ENCODE results near the gene ZNF226.
"Not testable (repeated sequence)": the region's sequence is repeated elsewhere in the genome, so short reads cannot be mapped to it uniquely, and the experiment has no call there.

ZNF226 gene

GRCh38 chr19:44164673-44165512, at the start of gene ZNF226:
TSS of gene ZNF226 (plus strand) at chr19:44165100. CDS start at chr19:44170081, 4,981 bp downstream.
- peak; percentile 72 for DNase-seq

GRCh38 chr19:44121162-44121561, 43.7 kb upstream of the ZNF226 start:
- DNase-seq: not testable (repeated sequence)

- DNase-seq: no peak
Measured at GRCh38 chr19:44131955-44132354, 32.9 kb upstream of the ZNF226 start.

GRCh38 chr19:44141191-44142058, 23.5 kb upstream of the ZNF226 start, which contains the start of gene ZNF234:
TSS of gene ZNF234 (plus strand) at chr19:44141554. CDS start at chr19:44144633, 3,079 bp downstream.
- DNase-seq: peak; percentile 73

GRCh38 chr19:44142059-44142433, 22.9 kb upstream of the ZNF226 start:
- no peak for DNase-seq

GRCh38 chr19:44149776-44150175, 15.1 kb upstream of the ZNF226 start:
- DNase-seq: no peak

GRCh38 chr19:44151491-44151890, 13.4 kb upstream of the ZNF226 start:
- no peak for DNase-seq

- DNase-seq: no peak
Measured at GRCh38 chr19:44156475-44156874, 8.4 kb upstream of the ZNF226 start.

GRCh38 chr19:44163789-44164188, 1.1 kb upstream of the ZNF226 start:
- DNase-seq: no peak

- no peak for DNase-seq
Measured at GRCh38 chr19:44164327-44164672, 600 bp upstream of the ZNF226 start.

- not testable (repeated sequence) for DNase-seq
Measured at GRCh38 chr19:44170660-44171059, 5.8 kb downstream of the ZNF226 start.

GRCh38 chr19:44176590-44176989, 11.7 kb downstream of the ZNF226 start:
- no peak for DNase-seq

GRCh38 chr19:44180968-44181367, 16.1 kb downstream of the ZNF226 start:
- DNase-seq: no peak

- no peak for DNase-seq
Measured at GRCh38 chr19:44182145-44182544, 17.2 kb downstream of the ZNF226 start.

- DNase-seq: no peak
Measured at GRCh38 chr19:44190020-44190419, 25.1 kb downstream of the ZNF226 start.

- no peak for DNase-seq
Measured at GRCh38 chr19:44192127-44192526, 27.2 kb downstream of the ZNF226 start.

- DNase-seq: no peak
Measured at GRCh38 chr19:44196772-44197171, 31.9 kb downstream of the ZNF226 start.

- DNase-seq: no peak
Measured at GRCh38 chr19:44202470-44202869, 37.6 kb downstream of the ZNF226 start.

GRCh38 chr19:44202974-44203373, 38.1 kb downstream of the ZNF226 start:
- DNase-seq: no peak

- DNase-seq: not testable (repeated sequence)
Measured at GRCh38 chr19:44203877-44204276, 39.0 kb downstream of the ZNF226 start.

GRCh38 chr19:44204772-44205171, 39.9 kb downstream of the ZNF226 start:
- DNase-seq: no peak

GRCh38 chr19:44207126-44207803, 42.4 kb downstream of the ZNF226 start:
- DNase-seq: peak; percentile 69

GRCh38 chr19:44212250-44212865, 47.5 kb downstream of the ZNF226 start, which contains the start of gene ZNF227:
TSS of gene ZNF227 (plus strand) at chr19:44212532. CDS start at chr19:44217793, 5,261 bp downstream.
- peak; percentile 72 for DNase-seq

Measured in activated T-cell treated with anti-CD3 and anti-CD28 coated beads for 4 hours (primary cell).